Thyroid gland (tissue), 4 donors: ENCODE data around the gene POLR2M. TPM values are rescaled to one million over a fixed set of nuclear protein-coding genes. Genes with fewer than 3 reads are reported as not detected.
A peak's percentile ranks its signal among the peaks of the same experiment; 100 is the strongest.

Experiments used
- DNase-seq, 2 donors: peaks; one replicate each; pipeline ENCODE4 v3.0.0-alpha.2; 2019
- H3K27ac ChIP-seq, 3 donors: fragments of 200-600 bp; sonication (generic); 1 replicate in 2 of 3; 2 replicates in 1 of 3; pipeline ENCODE4 v1.5.1; 2016 to 2019; ENCODE audit warnings: mild to moderate bottlenecking in 1 of 3, moderate library complexity in 1 of 3
- H3K27me3 ChIP-seq: fragments of 200-600 bp; sonication (generic); one replicate; pipeline ENCODE4 v1.5.1; 2019
- H3K36me3 ChIP-seq, 2 donors: fragments of 200-600 bp; sonication (generic); one replicate each; pipeline ENCODE4 v1.5.1; 2016 to 2019
- H3K4me1 ChIP-seq, 2 donors: fragments of 200-600 bp; sonication (generic); one replicate each; pipeline ENCODE4 v1.5.1; 2017 to 2019
- H3K4me3 ChIP-seq, 3 donors: fragments of 200-600 bp; sonication (generic); replicated peaks in 1 of 3; 1 replicate in 2 of 3; 2 replicates in 1 of 3; pipeline ENCODE4 v1.5.1; 2016; ENCODE audit warnings: mild to moderate bottlenecking in 1 of 3
- H3K9me3 ChIP-seq: fragments of 200-600 bp; sonication (generic); one replicate; pipeline ENCODE4 v1.5.1; 2017
- CTCF ChIP-seq, 6 experiments: fragments of 200-600 bp in 3 of 6; fragments of 450-650 bp in 3 of 6; sonication (generic) in 3 of 6; IDR thresholded peaks; one replicate each; pipeline ENCODE4 v1.5.1; 2016 to 2019; ENCODE audit warnings: antibody characterized with exemption in 6 of 6, mild to moderate bottlenecking in 2 of 6, inconsistent platforms in 1 of 6, moderate library complexity in 1 of 6
- POLR2A ChIP-seq, 2 donors: fragments of 450-650 bp; IDR thresholded peaks; one replicate each; pipeline ENCODE4 v1.6.1; 2017; ENCODE audit warnings: antibody characterized with exemption in 2 of 2, mild to moderate bottlenecking in 2 of 2, moderate library complexity in 1 of 2
- WGBS, 2 donors: methylation state at CpG; one replicate each; pipeline ENCODE4 v1.1.5; 2017; 5-methylcytosine and 5-hydroxymethylcytosine counted together
- intact Hi-C: fragments of 100-400 bp; cut with DNase I; formaldehyde crosslinking; loops from one replicate; pipeline ENCODE4 v1.15.1; 2023
- total RNA-seq, 4 donors: library from RNA; depleted of rRNA; stranded (reverse); fragments of >200 nt; gene quantifications; one replicate each; pipeline ENCODE4 v1.2.3, GENCODE V29; 2016

The POLR2M gene
- total RNA-seq, 4 donors from 2014 or later = 63.2 to 269 (median 70.6) TPM

GRCh38 chr15:57690341-57690966, 16.1 kb upstream of the POLR2M start:
- H3K4me3 ChIP-seq = no peak overlapping the region
- no peak for DNase-seq
- H3K27ac ChIP-seq = peak overlapping the region in 2 of 3 donors; percentile 0 to 4
- H3K27me3 ChIP-seq = no peaks in the 10 kb centered on the region
- no peaks in the 10 kb centered on the region for H3K9me3 ChIP-seq
- 78 to 91% methylated on average over 1 to 5 of the region's 6 CpGs for WGBS, 2 donors
- H3K4me1 ChIP-seq = peaks cover 16 to 21% of the 10 kb centered on the region in 2 donors
- intact Hi-C loops = no loop called here
- no peak for TF ChIP-seq CTCF (IDR thresholded peaks at IDR 0.05)
- no peak for TF ChIP-seq POLR2A (IDR thresholded peaks at IDR 0.05)
- no peaks in the 10 kb centered on the region for H3K36me3 ChIP-seq

- peak overlapping the region in 2 of 3 donors; percentile 0 to 4 for H3K27ac ChIP-seq
- no peaks in the 10 kb centered on the region for H3K9me3 ChIP-seq
Measured at GRCh38 chr15:57691082-57691481, 15.4 kb upstream of the POLR2M start.

GRCh38 chr15:57692709-57693108, 13.8 kb upstream of the POLR2M start:
- no peak overlapping the region for H3K4me3 ChIP-seq
- DNase-seq = no peak
- H3K9me3 ChIP-seq = no peaks in the 10 kb centered on the region
- intact Hi-C loops = no loop called here
- peaks cover 16 to 21% of the 10 kb centered on the region in 2 donors for H3K4me1 ChIP-seq
- no peaks in the 10 kb centered on the region for H3K27me3 ChIP-seq
- TF ChIP-seq CTCF (IDR thresholded peaks at IDR 0.05) (no peak), POLR2A (IDR thresholded peaks at IDR 0.05) (no peak)
- H3K36me3 ChIP-seq = no peaks in the 10 kb centered on the region
- 31 to 35% methylated on average over 1 of the region's 1 CpG for WGBS, 2 donors
- peak overlapping the region; percentile 41 to 53 (median 53) for H3K27ac ChIP-seq

More at GRCh38 chr15:57691082-57691481, 15.4 kb upstream of the POLR2M start:
- intact Hi-C loops = no loop called here
- H3K27me3 ChIP-seq = no peaks in the 10 kb centered on the region
- H3K4me3 ChIP-seq = no peak overlapping the region
- DNase-seq = no peak
- peaks cover 16 to 21% of the 10 kb centered on the region in 2 donors for H3K4me1 ChIP-seq
- H3K36me3 ChIP-seq = no peaks in the 10 kb centered on the region
- TF ChIP-seq CTCF (IDR thresholded peaks at IDR 0.05) = no peak
- no peak for TF ChIP-seq POLR2A (IDR thresholded peaks at IDR 0.05)
- WGBS, 2 donors = 33 to 36% methylated on average over 1 of the region's 1 CpG

GRCh38 chr15:57694279-57694678, 12.2 kb upstream of the POLR2M start:
- TF ChIP-seq CTCF (IDR thresholded peaks at IDR 0.05) = no peak
- TF ChIP-seq POLR2A (IDR thresholded peaks at IDR 0.05) = no peak
- H3K4me1 ChIP-seq = peaks cover 16 to 21% of the 10 kb centered on the region in 2 donors
- H3K4me3 ChIP-seq = no peak overlapping the region
- 72 to 76% methylated on average over 1 of the region's 1 CpG for WGBS, 2 donors
- intact Hi-C loops = no loop called here
- H3K27ac ChIP-seq = no peak overlapping the region
- no peaks in the 10 kb centered on the region for H3K9me3 ChIP-seq
- H3K36me3 ChIP-seq = no peaks in the 10 kb centered on the region
- H3K27me3 ChIP-seq = no peaks in the 10 kb centered on the region
- DNase-seq = no peak

- Histone ChIP-seq H3K27ac (no peak overlapping the region), H3K9me3 (no peaks in the 10 kb centered on the region), H3K36me3 (no peaks in the 10 kb centered on the region), H3K4me1 (peaks cover 16 to 21% of the 10 kb centered on the region in 2 donors), H3K4me3 (no peak overlapping the region), H3K27me3 (no peaks in the 10 kb centered on the region)
- intact Hi-C loops = no loop called here
- no peak for TF ChIP-seq CTCF (IDR thresholded peaks at IDR 0.05)
- TF ChIP-seq POLR2A (IDR thresholded peaks at IDR 0.05) = no peak
- 73 to 75% methylated on average over 5 of the region's 5 CpGs for WGBS, 2 donors
- no peak for DNase-seq
Measured at GRCh38 chr15:57696146-57696545, 10.4 kb upstream of the POLR2M start.
